ENCODE data around the gene COLQ.
"Not testable (repeated sequence)": the region's sequence is repeated elsewhere in the genome, so short reads cannot be mapped to it uniquely, and the experiment has no call there.

Gene COLQ

GRCh38 chr3:15521573-15521965, at the start of gene COLQ:
COLQ (minus strand) TSS chr3:15521706; CDS start chr3:15521625, 81 bp downstream.
- no peak for DNase-seq

- DNase-seq, result no peak
Measured at GRCh38 chr3:15563190-15563589, 41.7 kb upstream of the COLQ start.

DNA sequence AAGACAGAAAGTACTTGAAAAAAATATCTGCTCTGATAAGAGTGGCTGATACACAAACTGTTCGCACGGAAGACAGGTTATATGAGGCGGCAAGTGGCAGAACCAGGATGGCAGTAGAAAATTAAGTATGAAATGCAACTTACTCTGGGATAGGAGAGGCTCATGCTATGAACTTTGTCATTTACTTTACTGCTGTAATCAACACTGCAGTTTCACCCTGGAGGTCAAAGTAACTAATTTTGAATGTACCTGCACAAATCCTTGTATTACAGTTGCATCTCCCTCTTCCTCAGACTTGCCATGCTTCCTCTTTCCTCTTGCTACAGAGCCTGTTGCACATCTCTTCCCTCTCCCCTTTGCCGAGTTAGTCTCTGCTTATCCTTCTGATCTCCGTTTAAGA, 41.1 kb upstream of the COLQ start:
- DNase-seq, result no peak

DNA sequence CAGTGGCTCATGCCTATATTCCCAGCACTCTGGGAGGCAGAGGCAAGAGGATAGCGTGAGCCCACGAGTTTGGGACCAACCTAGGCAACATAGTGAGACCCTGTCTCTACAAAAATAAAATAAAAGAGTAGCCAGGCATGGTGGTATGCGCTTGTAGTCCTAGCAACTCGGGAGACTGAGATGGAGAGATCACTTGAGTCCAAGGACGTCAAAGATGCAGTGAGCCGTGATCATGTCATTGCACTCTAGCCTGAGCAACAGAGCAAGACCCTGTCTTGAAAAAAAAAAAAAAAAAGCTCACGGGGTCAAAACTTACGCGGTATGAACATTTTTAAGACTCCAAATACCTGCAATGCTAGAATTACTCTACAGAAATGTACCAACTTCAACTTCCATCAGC, 37.1 kb upstream of the COLQ start:
- DNase-seq, result no peak

DNA sequence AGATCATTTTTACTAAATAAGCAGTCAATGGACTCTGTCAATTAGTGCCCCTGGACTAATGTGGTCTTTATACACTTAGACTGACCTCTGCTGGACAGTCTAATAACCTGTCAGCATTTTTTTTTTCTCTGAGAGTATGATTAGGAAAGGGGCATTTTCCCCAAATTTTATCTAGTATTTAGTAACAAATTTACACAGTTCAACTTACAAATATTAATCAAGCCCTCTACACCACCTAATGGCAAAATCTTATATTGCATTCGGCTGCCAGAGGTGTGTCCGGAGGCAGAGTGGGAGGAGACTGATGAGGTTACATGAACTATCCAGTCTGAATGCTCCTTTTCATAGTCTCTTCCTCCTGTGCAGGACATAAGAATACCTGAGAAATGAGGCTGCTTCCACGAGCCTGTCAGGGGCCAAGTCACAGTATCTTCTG, 36.0 kb upstream of the COLQ start:
- DNase-seq, result peak; percentile 7 to 62 (median 28)

DNA sequence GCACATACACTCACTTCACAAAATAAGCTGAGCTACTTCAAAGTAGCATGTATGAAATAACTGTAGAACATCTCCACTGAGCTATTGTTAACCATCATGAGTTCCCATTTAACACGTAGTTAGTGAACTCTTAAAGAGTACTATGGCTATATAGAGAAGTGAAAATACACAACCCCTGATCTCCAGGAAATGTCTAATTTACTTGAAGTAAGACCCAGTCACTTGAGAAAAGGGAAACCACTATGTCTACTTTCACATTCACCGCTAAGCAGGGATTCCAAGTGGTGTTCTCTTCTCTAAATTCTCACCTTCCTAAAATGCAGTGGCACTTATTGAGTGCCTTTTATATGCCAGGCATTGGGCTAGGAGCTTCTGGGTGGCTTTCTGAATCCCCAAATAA, 35.0 kb upstream of the COLQ start:
- no peak for DNase-seq

- no peak for DNase-seq
Measured at GRCh38 chr3:15553749-15554148, 32.2 kb upstream of the COLQ start.

DNA sequence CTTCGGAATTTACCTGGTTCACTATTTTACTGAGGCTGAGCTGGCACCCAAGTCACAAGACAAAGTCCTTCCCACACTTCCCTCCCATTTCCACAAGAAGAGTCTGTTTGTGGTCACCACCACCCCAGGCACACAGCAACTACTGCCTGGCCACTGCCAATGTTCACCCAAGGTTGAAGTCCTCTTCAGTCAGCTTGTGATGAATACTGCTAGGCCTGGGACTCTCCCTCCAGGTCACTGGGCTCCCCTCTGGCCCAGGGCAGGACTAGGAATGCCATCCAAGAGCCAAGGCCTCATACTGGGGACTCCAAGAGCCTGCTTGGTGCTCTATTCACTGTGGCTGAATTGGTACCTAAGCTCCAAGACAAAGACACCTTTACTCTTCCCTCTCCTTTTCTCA, 30.4 kb upstream of the COLQ start:
- DNase-seq, result no peak

DNA sequence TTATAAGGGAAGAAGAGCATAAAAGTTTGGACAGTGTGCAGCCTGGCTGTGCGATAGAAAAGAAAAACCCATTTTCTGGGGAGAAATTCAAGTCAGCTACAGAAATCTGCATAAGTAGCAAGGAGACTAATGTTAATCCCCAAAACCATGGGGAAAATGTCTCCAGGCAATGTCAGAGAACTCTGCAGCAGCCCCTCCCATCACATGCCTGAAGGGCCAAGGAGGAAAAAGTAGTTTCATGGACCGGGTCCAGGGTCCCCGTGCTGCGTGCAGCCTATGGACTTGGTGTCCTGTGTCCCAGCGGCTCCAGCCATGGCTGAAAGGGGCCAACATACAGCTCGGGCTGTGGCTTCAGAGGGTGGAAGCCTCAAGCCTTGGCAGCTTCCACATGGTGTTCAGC, 28.3 kb upstream of the COLQ start:
- DNase-seq, result no peak

DNA sequence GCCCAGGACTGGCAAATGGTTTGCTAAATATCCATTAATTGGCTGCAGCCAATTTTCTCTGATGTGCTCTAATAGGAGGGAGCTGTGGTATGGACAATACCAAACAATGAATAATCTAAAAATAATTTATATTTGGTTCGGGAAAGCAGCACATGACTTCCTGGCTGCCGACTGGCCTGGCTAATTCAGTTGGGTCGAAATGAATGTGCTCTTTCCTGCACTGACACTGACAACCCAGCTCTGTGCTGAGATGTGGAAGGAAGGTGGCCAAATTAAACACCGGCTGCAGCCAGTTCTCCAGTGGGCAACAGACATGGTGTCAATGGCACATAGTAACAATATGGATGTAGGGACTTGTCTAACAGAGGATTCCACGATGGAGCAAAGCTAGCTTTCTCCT, 21.1 kb upstream of the COLQ start:
- peak in 1 of 3 experiments; percentile 4 for DNase-seq

DNA sequence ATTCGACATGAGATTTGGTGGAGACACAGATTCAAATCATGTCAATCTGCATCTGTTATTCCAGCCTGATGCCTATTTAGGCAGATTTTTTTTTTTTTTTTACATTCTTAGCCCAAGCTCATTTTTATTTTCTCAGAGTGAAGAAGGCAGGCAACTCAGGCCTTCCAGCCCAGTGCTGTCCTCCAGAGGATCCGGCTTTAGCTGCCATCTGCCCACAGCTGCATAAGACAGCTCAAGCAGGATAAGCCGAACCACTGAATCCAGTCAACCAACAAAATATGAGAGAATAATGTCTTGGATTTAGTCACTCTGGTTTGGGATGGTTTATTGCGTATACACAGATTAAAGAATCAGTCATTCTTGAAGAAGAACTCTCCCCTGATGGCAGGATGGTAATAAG, 19.9 kb upstream of the COLQ start:
- no peak for DNase-seq

- DNase-seq, result no peak
Measured at GRCh38 chr3:15539066-15539465, 17.6 kb upstream of the COLQ start.

- DNase-seq, result no peak
Measured at GRCh38 chr3:15538345-15538744, 16.8 kb upstream of the COLQ start.

DNA sequence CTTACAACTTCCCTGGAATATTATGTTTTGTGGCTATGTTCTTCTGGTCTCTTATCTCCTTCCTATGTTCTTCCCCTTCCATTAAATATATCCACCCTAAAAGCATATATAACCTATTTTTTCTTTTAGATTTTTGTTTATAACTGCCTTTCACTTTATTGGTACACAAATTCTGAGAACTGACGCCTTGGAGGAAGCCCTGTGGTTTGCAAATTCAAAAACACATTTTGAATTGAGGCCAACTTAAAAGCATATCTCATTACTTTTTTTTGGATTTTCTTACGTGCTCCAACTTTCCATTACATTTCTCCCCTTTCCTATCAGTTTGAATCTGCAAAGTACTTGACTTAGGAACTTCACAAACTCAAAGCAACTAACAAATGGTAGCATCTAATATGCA, 15.3 kb upstream of the COLQ start:
- DNase-seq, result no peak

DNA sequence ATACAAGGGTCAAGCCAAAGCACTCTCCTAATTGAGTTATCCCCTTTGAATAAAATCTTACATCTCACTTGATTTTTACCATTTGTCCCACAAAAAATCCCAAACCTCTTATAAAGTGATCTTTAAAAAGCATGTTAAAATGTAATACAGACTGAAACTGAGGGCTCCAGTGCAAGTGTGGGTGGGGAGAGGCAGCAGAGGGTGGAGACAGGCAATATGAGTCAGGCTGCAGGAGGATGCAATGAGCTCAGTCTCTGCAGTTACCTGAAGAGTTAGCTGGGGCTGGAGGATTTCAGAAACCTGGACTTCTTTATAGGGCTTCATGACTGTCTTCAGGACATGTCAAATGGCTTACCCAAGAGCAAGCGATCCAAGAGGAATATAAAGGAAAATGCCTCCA, 14.2 kb upstream of the COLQ start:
- no peak for DNase-seq

DNA sequence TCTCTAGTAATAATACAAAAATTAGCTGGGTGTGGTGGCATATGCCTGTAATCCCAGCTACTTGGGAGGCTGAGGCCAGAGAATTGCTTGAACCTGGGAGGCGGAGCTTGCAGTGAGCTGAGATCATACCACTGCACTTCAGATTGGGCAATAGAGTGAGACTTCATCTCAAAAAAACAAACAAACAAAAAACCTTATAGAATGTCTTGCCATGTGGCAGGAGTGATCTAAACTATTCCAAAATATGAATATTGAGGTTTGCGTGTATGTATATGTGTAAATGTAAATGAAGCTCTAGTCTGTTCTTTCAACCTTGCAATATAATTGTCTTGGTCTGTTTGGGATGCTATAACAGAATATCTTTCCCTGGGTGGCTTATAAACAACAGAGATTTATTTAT, 11.1 kb upstream of the COLQ start:
- DNase-seq, result not testable (repeated sequence)

GRCh38 chr3:15531346-15531745, 9.8 kb upstream of the COLQ start:
- DNase-seq, result no peak

DNA sequence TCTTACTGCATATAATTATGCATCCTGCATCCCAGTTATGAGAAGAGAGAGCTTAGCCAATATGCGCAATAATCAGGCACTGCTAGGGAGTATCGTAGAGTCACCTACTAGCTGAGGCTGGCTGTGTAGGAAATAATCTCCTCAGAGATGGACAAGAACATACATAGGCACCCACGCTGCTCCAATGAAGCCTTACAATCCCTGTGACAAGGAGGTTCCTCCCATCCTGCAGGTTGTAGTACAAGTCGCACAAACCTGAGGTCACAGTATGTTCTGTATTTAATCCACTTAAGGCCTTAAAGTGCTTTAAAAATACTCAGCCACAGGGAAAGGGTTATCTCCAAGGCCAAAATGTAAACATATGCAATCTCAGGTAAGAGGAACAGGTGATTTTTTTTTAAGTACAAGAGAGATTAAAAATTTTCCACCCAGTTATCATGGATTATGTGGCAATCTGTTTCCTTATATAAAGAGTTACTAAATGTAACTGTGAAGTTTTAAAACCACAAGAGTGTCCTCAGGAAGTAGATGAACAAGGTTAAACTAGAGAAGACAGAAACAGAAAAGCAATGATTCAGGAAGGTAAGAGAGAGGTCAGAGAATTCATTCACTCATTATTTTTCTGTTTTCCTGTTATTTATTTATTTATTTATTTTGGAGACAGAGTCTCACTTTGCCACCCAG, 7.5 kb upstream of the COLQ start:
- no peak for DNase-seq

GRCh38 chr3:15527031-15527459, 5.5 kb upstream of the COLQ start:
- DNase-seq, result no peak

GRCh38 chr3:15525790-15526189, 4.3 kb upstream of the COLQ start:
- no peak for DNase-seq

DNA sequence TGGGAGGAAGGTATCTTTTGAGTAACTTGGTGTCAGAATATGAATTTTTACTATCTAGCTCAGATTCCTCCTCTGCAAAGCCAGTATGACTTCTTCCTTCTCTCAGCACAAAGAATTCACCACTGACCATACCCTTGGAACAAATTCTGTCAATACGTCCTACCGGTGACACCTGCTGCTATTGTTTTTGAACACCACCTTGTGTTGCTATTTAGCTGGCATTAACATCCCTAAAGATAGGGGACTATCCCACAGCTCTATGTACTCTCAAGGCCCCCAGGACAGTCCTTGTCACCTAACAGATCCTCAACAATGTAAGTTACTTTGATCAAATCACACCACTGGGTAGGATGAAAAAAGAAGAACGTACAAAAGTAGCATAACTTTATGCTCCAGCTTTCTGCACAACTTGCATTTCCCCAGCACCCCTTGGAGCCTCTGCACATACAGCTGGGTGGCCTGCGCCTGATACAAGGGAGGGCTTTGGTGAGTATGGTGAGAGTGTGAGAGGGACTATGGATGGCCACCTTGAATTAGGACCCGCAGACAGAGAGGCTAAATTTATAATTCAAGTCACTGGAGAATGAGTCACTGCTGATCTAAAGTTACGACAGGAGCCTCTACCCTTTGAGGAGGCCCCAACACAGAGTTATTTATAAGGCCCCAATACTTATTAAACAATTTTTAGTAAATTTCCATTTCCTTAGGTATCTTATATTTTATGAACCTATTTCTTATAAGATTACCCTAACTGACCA, 2.3 kb upstream of the COLQ start:
- DNase-seq, result peak in 1 of 3 experiments; percentile 1

DNA sequence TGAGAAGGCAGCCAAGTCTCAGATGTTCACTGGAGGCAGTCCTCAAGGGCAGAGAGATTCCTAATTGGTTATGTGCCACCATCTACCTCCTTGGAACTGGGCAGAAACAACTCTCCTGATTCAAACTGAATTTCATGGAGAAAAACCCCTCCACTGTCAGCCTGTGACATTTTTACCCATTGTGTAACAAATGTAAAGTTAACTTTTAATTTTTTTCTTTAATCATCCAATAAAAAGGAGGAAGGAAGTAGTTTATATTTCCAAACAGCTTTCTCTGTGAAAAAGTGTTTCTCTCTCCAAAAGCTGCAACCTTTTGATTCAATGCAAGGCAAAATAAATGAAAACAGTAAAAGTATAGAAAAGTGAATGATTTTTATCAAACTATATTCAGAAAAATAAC, 510 bp upstream of the COLQ start:
- no peak for DNase-seq

GRCh38 chr3:15520804-15521572, 518 bp downstream of the COLQ start:
- DNase-seq, result no peak

DNA sequence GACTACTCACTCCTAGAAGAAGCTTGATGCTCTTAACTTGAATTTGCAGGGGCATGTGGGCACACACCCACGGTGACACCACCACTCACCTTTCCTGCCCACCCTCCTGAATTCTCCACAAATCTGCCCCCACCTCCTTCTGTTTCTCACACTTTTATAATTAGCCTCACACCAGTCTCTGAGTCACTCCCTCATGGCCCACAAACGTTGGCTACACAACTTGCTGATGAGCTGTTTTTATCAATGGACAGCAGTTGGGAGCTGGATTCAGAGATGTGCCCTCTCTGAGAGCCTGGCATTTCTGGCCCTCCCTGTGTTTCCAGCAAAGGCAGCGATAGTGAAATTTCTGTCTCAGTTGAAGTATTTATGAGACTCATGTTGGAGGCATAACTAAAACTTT, 1.3 kb downstream of the COLQ start:
- no peak for DNase-seq
